ENCODE measurements around the gene CASP9.

GRCh38 chr1:15452216-15452615, 71.8 kb downstream of the CASP9 start:
- TF ChIP-seq CTCF (conservative IDR thresholded peaks at IDR 0.05 in 1 of 2, IDR thresholded peaks at IDR 0.05 in 1 of 2; ENCODE audit: low read depth in 1 of 2, low read length in 2 of 2): no peak
- TF ChIP-seq EZH2 (IDR thresholded peaks at IDR 0.05; ENCODE audit: low read length, missing control alignments): no peak
